ENCODE data around the gene EXOC6B. TPM values are rescaled to one million over a fixed set of nuclear protein-coding genes. Genes with fewer than 3 reads are reported as not detected.

Gene EXOC6B
- total and polyA plus RNA-seq, 2 of the 8 experiments (the other 6 are each of a cell fraction or from before 2014, with no cell fraction given): 13.5 to 33.0 TPM

GRCh38 chr2:72847534-72848315 lies 21.9 kb upstream of the EXOC6B start:
- Histone ChIP-seq H2AFZ (ENCODE audit: low read length) (no peak overlapping the region), H4K20me1 (replicated peaks in 1 of 2; ENCODE audit: control insufficient read depth in 1 of 2, insufficient read depth in 2 of 2, low read length in 2 of 2) (no peaks in the 10 kb centered on the region), H2BK120ac (replicated peaks; ENCODE audit: low read depth, low read length) (no peak overlapping the region), H3K18ac (ENCODE audit: extremely low read depth, low read length) (no peak overlapping the region), H3K36me3 (ENCODE audit: control insufficient read depth in 2 of 4, insufficient read depth in 4 of 4, low read length in 3 of 4) (no peaks in the 10 kb centered on the region), H3K23ac (ENCODE audit: insufficient read length) (no peak overlapping the region), H2BK15ac (ENCODE audit: low read length) (no peak overlapping the region), H2BK5ac (ENCODE audit: low read depth, low read length) (no peak overlapping the region), H3K27me3 (replicated peaks in 1 of 4; ENCODE audit: control insufficient read depth in 3 of 4, extremely low read depth in 1 of 4, insufficient read depth in 3 of 4, low read length in 3 of 4) (no peaks in the 10 kb centered on the region; a peak in 1 of 7 replicates), H4K91ac (replicated peaks; ENCODE audit: insufficient read length, low read length) (no peak overlapping the region), H3K14ac (ENCODE audit: insufficient read length) (no peak overlapping the region), H3K56ac (replicated peaks; ENCODE audit: insufficient read length, low read depth, low read length) (no peak overlapping the region), H3K4me2 (ENCODE audit: insufficient read depth in 1 of 2, low read depth in 2 of 2, low read length in 2 of 2) (no peak overlapping the region), H3K9ac (replicated peaks in 1 of 4; ENCODE audit: extremely low read depth in 1 of 4, low read depth in 3 of 4, low read length in 3 of 4) (no peak overlapping the region), H3K79me1 (ENCODE audit: low read depth, low read length) (no peaks in the 10 kb centered on the region), H4K8ac (ENCODE audit: extremely low read depth, insufficient read depth, low read length) (no peak overlapping the region), H3K79me2 (ENCODE audit: control insufficient read depth in 1 of 2, insufficient read depth in 2 of 2, low read length in 2 of 2) (no peaks in the 10 kb centered on the region), H2AK5ac (ENCODE audit: low read depth, low read length) (no peak overlapping the region), H3K9me3 (ENCODE audit: insufficient read depth in 2 of 2, low read depth in 1 of 2, low read length in 1 of 2) (no peaks in the 10 kb centered on the region), H2BK12ac (ENCODE audit: low read depth, low read length) (no peak overlapping the region), H3K27ac (ENCODE audit: low read depth, low read length) (no peak overlapping the region), H4K5ac (ENCODE audit: insufficient read length, low read depth, low read length) (no peak overlapping the region), H3K4me3 (ENCODE audit: extremely low read depth in 1 of 4, insufficient read depth in 2 of 4, low read depth in 3 of 4, low read length in 4 of 4) (no peak overlapping the region), H2BK20ac (ENCODE audit: low read length) (no peak overlapping the region), H3K4ac (replicated peaks; ENCODE audit: insufficient read length, low read depth, low read length) (no peak overlapping the region), H3K4me1 (replicated peaks in 1 of 4; ENCODE audit: control insufficient read depth in 3 of 4, insufficient read depth in 4 of 4, low read length in 3 of 4) (peaks cover 0 to 4% (median 0%) of the 10 kb centered on the region in 4 experiments; a peak in 2 of 7 replicates), H3K23me2 (ENCODE audit: low read depth, low read length) (no peaks in the 10 kb centered on the region; the same call in 1 of the 2 replicates)
- ChIA-PET CTCF (ENCODE audit: partially characterized antibody) (interaction anchor here (1.1 to 3.8 kb wide), 9 partner anchors 12 to 127 kb away, joined by 3 to 18 read pairs (median 4); no protein-coding TSS in a partner anchor), POLR2A (ENCODE audit: partially characterized antibody) (no interaction called here)
- DNase-seq (ENCODE audit: low read depth in 1 of 2, low spot score in 2 of 2): no peak
- FAIRE-seq: no peak
- WGBS, 2 experiments (ENCODE audit: extremely low coverage in 1 of 2, insufficient coverage in 1 of 2, insufficient read length in 1 of 2, insufficient replicate concordance in 2 of 2, low coverage in 1 of 2, low lambda C conversion rate in 2 of 2, missing lambda C conversion rate in 1 of 2): 93% methylated on average over 3 of the region's 3 CpGs; no CpG with 5 or more reads in 1 of the 2 experiments
- no peak for TF ChIP-seq CHD2 (IDR thresholded peaks at IDR 0.05; ENCODE audit: low read length)
